IMR-90 (cell line): ENCODE data around the gene NATD1. TPM values are rescaled to one million over a fixed set of nuclear protein-coding genes. Genes with fewer than 3 reads are reported as not detected.
A peak's percentile ranks its signal among the peaks of the same experiment; 100 is the strongest.

Experiments used
- ATAC-seq: fragments of 200-7000 bp; cut with Tn5 transposase; 2 replicates; pipeline ENCODE4 v1.9.1; 2020; ENCODE audit warnings: low read depth, mild to moderate bottlenecking, moderate library complexity
- BruUV-seq: library from RNA; stranded (reverse); fragments of 400-500 nt; replicated peaks from 2 replicates; lab custom pipeline; 2021; lab: Mats Ljungman, UMichigan
- CTCF ChIA-PET: fragments of 300-600 bp; formaldehyde crosslinking; extraction: SDS; loops from one replicate; lab custom pipeline; 2021; ENCODE audit warnings: antibody characterized with exemption; lab: Yijun Ruan, JAX
- POLR2A ChIA-PET: fragments of 300-600 bp; sonication (Branson Sonifier 250); formaldehyde crosslinking; loops from one replicate; lab custom pipeline; 2022; ENCODE audit warnings: antibody characterized with exemption; ENCODE audit not compliant: unreplicated experiment; lab: Charles Lee
- DNase-seq: peaks from one replicate; pipeline ENCODE4 v3.0.0; 2013
- H2AFZ ChIP-seq: replicated peaks from 2 replicates; pipeline ENCODE3; 2013; ENCODE audit warnings: low read length, mild to moderate bottlenecking; ENCODE audit not compliant: poor library complexity
- H2AK5ac ChIP-seq: 2 replicates; pipeline ENCODE4 v1.6.1; 2013; ENCODE audit warnings: low read depth, low read length, inconsistent platforms
- H2AK9ac ChIP-seq: replicated peaks from 2 replicates; pipeline ENCODE3; 2013; ENCODE audit warnings: mild to moderate bottlenecking, low read depth, low read length, moderate library complexity; ENCODE audit not compliant: poor library complexity
- H2BK120ac ChIP-seq: 2 replicates; pipeline ENCODE4 v1.6.1; 2013; ENCODE audit warnings: low read depth, low read length, inconsistent platforms
- H2BK15ac ChIP-seq: 3 replicates; pipeline ENCODE4 v1.6.1; 2013; ENCODE audit warnings: low read depth, low read length, inconsistent platforms
- H2BK20ac ChIP-seq: 2 replicates; pipeline ENCODE4 v1.6.1; 2013; ENCODE audit warnings: low read depth, mild to moderate bottlenecking, inconsistent platforms, low read length, moderate library complexity
- H2BK5ac ChIP-seq: 2 replicates; pipeline ENCODE4 v1.6.1; 2013; ENCODE audit warnings: mild to moderate bottlenecking, low read depth, low read length, inconsistent platforms; ENCODE audit not compliant: poor library complexity, severe bottlenecking
- H3K14ac ChIP-seq: replicated peaks from 2 replicates; pipeline ENCODE4 v1.6.1; 2013; ENCODE audit warnings: low read depth, low read length, inconsistent platforms
- H3K18ac ChIP-seq: 2 replicates; pipeline ENCODE4 v1.6.1; 2013; ENCODE audit warnings: low read depth, low read length, control low read depth
- H3K23ac ChIP-seq: 2 replicates; pipeline ENCODE4 v1.6.1; 2013; ENCODE audit warnings: low read depth, low read length, inconsistent platforms
- H3K27ac ChIP-seq: 2 replicates; pipeline ENCODE4 v1.5.1; 2013; ENCODE audit warnings: mild to moderate bottlenecking, control low read depth, low read length; ENCODE audit not compliant: insufficient read depth
- H3K27me3 ChIP-seq: 2 replicates; pipeline ENCODE4 v1.6.1; 2013; ENCODE audit warnings: low read length; ENCODE audit not compliant: control insufficient read depth, insufficient read depth
- H3K36me3 ChIP-seq: 2 replicates; pipeline ENCODE4 v1.6.1; 2013; ENCODE audit warnings: low read length, mixed read lengths; ENCODE audit not compliant: control insufficient read depth, insufficient read depth
- H3K4ac ChIP-seq: 2 replicates; pipeline ENCODE4 v1.6.1; 2013; ENCODE audit warnings: low read depth, low read length, inconsistent platforms
- H3K4me1 ChIP-seq: 2 replicates; pipeline ENCODE4 v1.6.1; 2013; ENCODE audit warnings: low read length, mixed read lengths; ENCODE audit not compliant: control insufficient read depth, insufficient read depth
- H3K4me2 ChIP-seq: 2 replicates; pipeline ENCODE4 v1.6.1; 2013; ENCODE audit warnings: low read depth, mild to moderate bottlenecking, control low read depth, low read length, moderate library complexity
- H3K4me3 ChIP-seq: 2 replicates; pipeline ENCODE4 v1.5.1; 2013; ENCODE audit warnings: low read depth, mild to moderate bottlenecking, control low read depth, low read length, moderate library complexity; ENCODE audit not compliant: insufficient read depth
- H3K56ac ChIP-seq: 2 replicates; pipeline ENCODE4 v1.6.1; 2013; ENCODE audit warnings: low read length, inconsistent platforms; ENCODE audit not compliant: insufficient read depth; ENCODE audit errors: extremely low read depth
- H3K79me1 ChIP-seq, 2 experiments: 2 replicates each; pipeline ENCODE4 v1.6.1; 2013; ENCODE audit warnings: low read length in 2 of 2, inconsistent platforms in 1 of 2, low read depth in 1 of 2
- H3K9ac ChIP-seq: 2 replicates; pipeline ENCODE4 v1.6.1; 2013; ENCODE audit warnings: low read depth, low read length, control low read depth
- H3K9me1 ChIP-seq: 2 replicates; pipeline ENCODE4 v1.6.1; 2013; ENCODE audit warnings: low read length, inconsistent platforms; ENCODE audit not compliant: insufficient read depth
- H3K9me3 ChIP-seq: 2 replicates; pipeline ENCODE4 v1.6.1; 2013; ENCODE audit warnings: low read length; ENCODE audit not compliant: control insufficient read depth, insufficient read depth
- H4K20me1 ChIP-seq: 2 replicates; pipeline ENCODE4 v1.6.1; 2013; ENCODE audit warnings: low read length, inconsistent platforms; ENCODE audit not compliant: insufficient read depth
- H4K5ac ChIP-seq: 2 replicates; pipeline ENCODE4 v1.6.1; 2013; ENCODE audit warnings: mild to moderate bottlenecking, low read depth, low read length, control low read depth
- H4K8ac ChIP-seq, 2 experiments: 2 replicates each; pipeline ENCODE4 v1.6.1; 2013; ENCODE audit warnings: low read depth in 2 of 2, low read length in 2 of 2, control low read depth in 1 of 2, inconsistent platforms in 1 of 2
- H4K91ac ChIP-seq: 2 replicates; pipeline ENCODE4 v1.6.1; 2013; ENCODE audit warnings: low read depth, low read length, inconsistent platforms; ENCODE audit not compliant: insufficient read depth
- CEBPB ChIP-seq: IDR thresholded peaks from 2 replicates; pipeline ENCODE4 v1.6.1; 2012; ENCODE audit warnings: low read depth, low read length, improper control_type of control experiment
- CTCF ChIP-seq: conservative IDR thresholded peaks from 2 replicates; pipeline ENCODE4 v1.5.1; 2012; ENCODE audit warnings: mild to moderate bottlenecking, low read depth, low read length, improper control_type of control experiment
- ELK1 ChIP-seq: fragments of 150-350 bp; IDR thresholded peaks from 2 replicates; pipeline ENCODE4 v1.6.1; 2016; ENCODE audit warnings: low read depth, mild to moderate bottlenecking, low read length, moderate library complexity, borderline replicate concordance
- MAFK ChIP-seq: IDR thresholded peaks from 2 replicates; pipeline ENCODE4 v1.6.1; 2012; ENCODE audit warnings: low read depth, low read length, improper control_type of control experiment
- NFE2L2 ChIP-seq: fragments of 150-350 bp; IDR thresholded peaks from 2 replicates; pipeline ENCODE4 v1.6.1; 2016; ENCODE audit warnings: low read depth, mild to moderate bottlenecking, low read length
- RFX5 ChIP-seq: IDR thresholded peaks from 2 replicates; pipeline ENCODE4 v1.8.0; 2012; ENCODE audit warnings: low read depth, mild to moderate bottlenecking, low read length, moderate library complexity
- WGBS, 2 experiments: methylation state at CpG; one replicate each; pipeline versions ENCODE4 v1.1.5 to v1.1.7; 2013; ENCODE audit warnings: missing lambda C conversion rate in 2 of 2; ENCODE audit not compliant: insufficient read length in 1 of 2; ENCODE audit errors: extremely low coverage in 2 of 2; 5-methylcytosine and 5-hydroxymethylcytosine counted together
- dilution Hi-C: fragments of 300-500 bp; cut with HindIII; formaldehyde crosslinking; loops from one replicate; pipeline ENCODE4 v1.14.3; 2018; ENCODE audit warnings: low sequenced_read_pairs; ENCODE audit not compliant: unreplicated experiment
- in situ Hi-C: fragments of 300-500 bp; cut with MboI; formaldehyde crosslinking; loops from 3 replicates; pipeline ENCODE4 v1.14.3; 2019; ENCODE audit warnings: low sequenced_read_pairs, inconsistent platforms, mixed read lengths
- intact Hi-C: fragments of 100-400 bp; cut with micrococcal nuclease; formaldehyde crosslinking; loops from 2 replicates; pipeline ENCODE4 v1.10.0; 2022
- polyA plus RNA-seq, 3 experiments: library from polyadenylated mRNA; depleted of rRNA; stranded (reverse); fragments of >200 nt; gene quantifications; 2 replicates each; pipeline ENCODE4 v1.2.3, GENCODE V29; 2012; ENCODE audit warnings: low replicate concordance in 1 of 3
- total RNA-seq: library from RNA; depleted of rRNA; stranded (reverse); fragments of >200 nt; gene quantifications from 2 replicates; pipeline ENCODE4 v1.2.3, GENCODE V29; 2012

Gene NATD1
- total and polyA plus RNA-seq, 2 of the 4 experiments (the other 2 are of a cell fraction): 0.90 to 4.3 TPM

- no peak for TF ChIP-seq ELK1
These were observed 26.9 kb upstream of the NATD1 start (continued) for GRCh38 chr17:21280081-21280518.

DNA sequence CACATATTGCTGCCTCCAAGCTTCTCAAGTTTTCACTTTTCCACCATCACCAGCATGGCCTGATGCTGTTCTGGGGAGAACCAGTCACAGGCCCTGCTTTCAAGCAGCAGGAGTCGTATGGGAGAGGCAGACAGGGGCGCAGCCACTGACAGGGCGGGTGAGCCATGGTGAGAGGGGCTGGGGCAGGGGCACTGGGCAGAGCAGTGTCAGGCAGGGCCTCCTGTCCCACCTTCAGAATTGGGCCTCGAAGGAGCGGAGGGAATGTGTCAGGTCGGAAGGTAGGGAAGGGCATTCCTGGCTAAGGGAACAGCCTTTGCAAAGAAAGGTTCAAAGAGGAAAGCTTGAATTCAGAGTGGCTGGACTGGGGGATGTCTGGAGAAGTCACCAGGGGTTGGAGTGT is 26.4 kb upstream of the NATD1 start:
- Histone ChIP-seq H4K91ac (no peak overlapping the region; the same call in 1 of the 2 replicates), H3K36me3 (no peaks in the 10 kb centered on the region), H2BK20ac (no peak overlapping the region), H2BK120ac (peak overlapping the region; percentile 91), H3K9ac (no peak overlapping the region), H3K9me1 (peaks cover 19% of the 10 kb centered on the region), H3K79me1 (peaks cover 6 to 35% of the 10 kb centered on the region in 2 experiments; a peak in 3 of 4 replicates), H4K5ac (no peak overlapping the region), H3K14ac (no peak overlapping the region), H4K20me1 (no peaks in the 10 kb centered on the region), H3K4me2 (no peak overlapping the region), H2BK15ac (peak overlapping the region; percentile 39; the same call in 1 of the 3 replicates), H4K8ac (peak overlapping the region in 1 of 2 experiments; percentile 59; a peak in 1 of 4 replicates), H3K56ac (no peak overlapping the region), H2AK9ac (peak overlapping the region; percentile 93), H3K4me1 (peaks cover 30% of the 10 kb centered on the region), H3K4ac (no peak overlapping the region; the same call in 1 of the 2 replicates), H3K27ac (no peak overlapping the region), H2AK5ac (peak overlapping the region; percentile 45; the same call in 1 of the 2 replicates), H3K27me3 (no peaks in the 10 kb centered on the region), H3K9me3 (no peaks in the 10 kb centered on the region), H3K4me3 (no peak overlapping the region), H3K18ac (no peak overlapping the region), H3K23ac (no peak overlapping the region), H2AFZ (peak overlapping the region; percentile 92), H2BK5ac (no peak overlapping the region)
- dilution Hi-C loops: no loop called here
- WGBS, 2 experiments: 60% methylated on average over 2 of the region's 6 CpGs; no CpG with 5 or more reads in 1 of the 2 experiments
- ChIA-PET CTCF (interaction anchor here (1.1 to 1.2 kb wide), 4 partner anchors 20 to 160 kb away, joined by 3 to 4 read pairs (median 3); no protein-coding TSS in a partner anchor), POLR2A (no interaction called here)
- TF ChIP-seq CEBPB (no peak), NFE2L2 (no peak), RFX5 (no peak), CTCF (no peak), MAFK (no peak)
- no peak for ATAC-seq
- DNase-seq: no peak
- intact Hi-C loops: no loop called here
- in situ Hi-C loops: no loop called here
- no TSS peak for BruUV-seq
